Testis (tissue), 2 donors: ENCODE results near the gene GLDC.

Experiments
- CTCF ChIP-seq, 3 experiments: fragments of 450-650 bp in 2 of 3; fragments of 200-600 bp in 1 of 3; sonication (generic) in 1 of 3; IDR thresholded peaks; one replicate each; pipeline ENCODE4 v1.5.1; 2016 to 2019; ENCODE audit warnings: antibody characterized with exemption in 3 of 3, mild to moderate bottlenecking in 2 of 3, moderate library complexity in 1 of 3
- POLR2A ChIP-seq: fragments of 450-650 bp; IDR thresholded peaks from one replicate; pipeline ENCODE4 v1.6.1; 2017; ENCODE audit warnings: antibody characterized with exemption, mild to moderate bottlenecking, moderate library complexity

- TF ChIP-seq POLR2A (no peak), CTCF (IDR thresholded peaks at IDR 0.05) (peak in 1 of 3 experiments; percentile 7)
These were observed 40.9 kb upstream of the GLDC start for GRCh38 chr9:6686396-6686795.
